ENCODE results near the gene VWA3B.
"Not testable (repeated sequence)": the region's sequence is repeated elsewhere in the genome, so short reads cannot be mapped to it uniquely, and the experiment has no call there.

The VWA3B gene

DNA sequence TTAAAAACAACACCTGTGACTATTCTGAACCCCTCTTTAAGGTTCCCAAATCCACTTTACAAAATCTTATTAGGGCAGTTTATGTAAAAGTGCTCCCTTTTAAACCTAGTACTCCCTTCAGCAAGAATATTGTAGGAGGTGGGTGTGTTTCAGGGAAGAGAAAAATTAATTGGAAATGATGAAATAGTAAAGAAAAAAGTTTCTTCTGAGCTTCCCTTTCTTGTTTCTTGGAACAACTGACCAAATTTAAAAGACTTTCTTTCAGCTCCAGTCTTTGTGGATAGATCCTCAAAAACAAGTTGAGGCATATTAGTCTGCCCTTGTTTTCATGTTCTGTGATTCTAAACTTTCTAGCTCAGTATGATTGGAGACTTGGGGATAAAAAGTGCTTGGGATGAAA is 3.0 kb downstream of the VWA3B start:
- no peak for DNase-seq

DNA sequence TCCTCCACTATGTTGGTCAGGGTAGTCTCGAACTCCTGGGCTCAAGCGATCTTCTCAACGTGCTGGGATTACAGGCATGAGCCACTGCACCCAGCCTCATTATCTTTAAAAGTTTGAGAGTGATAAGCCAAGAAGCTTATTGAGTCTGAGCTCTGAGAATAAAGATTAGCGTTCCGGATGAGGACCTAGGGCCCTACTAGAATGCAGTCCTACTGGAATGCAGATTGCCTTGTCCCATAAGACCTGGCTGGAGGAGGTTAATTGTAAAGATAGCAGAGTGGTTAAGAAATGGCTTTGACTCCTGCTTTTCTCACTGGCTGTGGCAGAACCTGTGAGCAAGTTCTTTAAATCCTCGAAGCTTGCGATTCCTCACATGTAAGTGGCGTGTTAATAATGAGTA is 4.0 kb downstream of the VWA3B start:
- no peak for DNase-seq

DNA sequence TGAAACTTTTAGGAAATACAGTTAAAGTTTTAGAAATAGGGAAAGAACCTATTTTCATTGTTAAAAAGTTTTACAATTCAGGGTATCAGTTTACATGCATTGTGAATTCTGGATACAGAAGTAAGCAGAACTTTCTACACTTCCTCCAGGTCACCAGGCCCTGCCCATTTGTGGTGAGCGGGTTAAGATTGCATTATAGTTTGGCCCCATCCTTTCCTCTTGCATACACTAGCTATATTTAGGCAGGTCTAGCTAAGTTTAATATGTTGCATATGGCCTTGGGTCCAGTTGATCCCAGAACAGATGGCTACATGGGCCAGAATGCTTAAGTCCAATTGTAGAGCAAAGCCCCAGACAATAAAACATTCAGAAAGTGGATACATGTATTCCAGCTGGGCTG is 4.8 kb downstream of the VWA3B start:
- no peak for DNase-seq

DNA sequence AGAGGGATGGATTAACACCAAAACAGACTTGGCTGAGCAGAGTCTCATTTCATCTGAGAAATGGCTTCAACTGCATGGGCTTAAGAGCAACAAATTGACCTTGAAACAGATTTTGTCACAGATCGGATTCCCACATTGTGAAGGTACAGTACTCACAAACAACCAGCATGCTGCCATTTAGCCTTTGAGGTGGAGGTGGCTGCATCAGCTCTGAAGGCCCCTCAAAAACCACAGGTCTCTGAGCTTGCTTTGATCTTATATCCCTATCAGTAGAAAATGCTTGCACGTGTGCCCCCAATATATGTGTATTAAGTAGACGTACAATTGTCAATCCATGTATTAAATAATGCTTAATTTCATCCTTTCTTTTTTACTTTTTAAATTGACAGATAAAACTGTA is 6.2 kb downstream of the VWA3B start:
- no peak for DNase-seq

- DNase-seq, result no peak
Observed at GRCh38 chr2:98093611-98094010, 6.6 kb downstream of the VWA3B start.

GRCh38 chr2:98099939-98100743 is 13.2 kb downstream of the VWA3B start:
- no peak for DNase-seq

DNA sequence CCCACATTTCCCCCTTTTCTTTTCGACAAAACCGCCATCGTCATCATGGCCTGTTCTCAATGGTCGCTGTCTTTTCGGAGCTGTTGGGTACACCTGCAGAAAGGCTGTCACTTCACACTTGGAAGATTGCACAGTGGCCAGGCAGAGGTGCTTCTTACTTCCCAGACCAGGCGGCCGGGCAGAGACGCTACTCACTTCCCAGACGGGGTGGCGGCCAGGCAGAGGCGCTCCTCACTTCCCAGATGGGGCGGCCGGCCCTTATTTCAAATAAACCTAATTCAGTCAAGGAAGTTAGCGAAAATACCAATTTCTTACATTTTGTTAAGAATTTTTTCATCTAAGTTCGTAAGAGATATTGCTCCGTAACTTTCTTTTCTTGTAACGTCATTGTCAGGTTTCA is 15.3 kb downstream of the VWA3B start:
- not testable (repeated sequence) for DNase-seq

GRCh38 chr2:98102878-98103277 is 15.9 kb downstream of the VWA3B start:
- no peak for DNase-seq

DNA sequence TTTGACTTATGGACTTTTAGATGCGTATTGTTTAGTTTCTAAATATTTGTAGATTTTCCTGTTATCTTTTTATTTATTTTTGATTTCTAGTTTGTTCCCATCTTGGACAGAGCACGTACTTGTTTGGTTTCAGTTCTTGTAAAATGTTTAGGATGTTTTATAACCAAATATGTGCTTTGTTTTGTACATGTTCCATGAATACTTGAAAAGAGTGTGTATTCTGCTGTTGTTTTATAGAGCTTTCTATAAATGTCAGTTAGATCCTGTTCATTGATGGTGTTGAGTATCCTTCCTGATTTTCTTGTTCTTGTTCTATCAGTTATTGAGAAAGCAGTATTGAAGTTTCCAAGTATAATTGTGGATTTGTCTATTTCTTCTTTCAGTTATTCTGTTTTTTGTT is 21.1 kb downstream of the VWA3B start:
- DNase-seq, result no peak

DNA sequence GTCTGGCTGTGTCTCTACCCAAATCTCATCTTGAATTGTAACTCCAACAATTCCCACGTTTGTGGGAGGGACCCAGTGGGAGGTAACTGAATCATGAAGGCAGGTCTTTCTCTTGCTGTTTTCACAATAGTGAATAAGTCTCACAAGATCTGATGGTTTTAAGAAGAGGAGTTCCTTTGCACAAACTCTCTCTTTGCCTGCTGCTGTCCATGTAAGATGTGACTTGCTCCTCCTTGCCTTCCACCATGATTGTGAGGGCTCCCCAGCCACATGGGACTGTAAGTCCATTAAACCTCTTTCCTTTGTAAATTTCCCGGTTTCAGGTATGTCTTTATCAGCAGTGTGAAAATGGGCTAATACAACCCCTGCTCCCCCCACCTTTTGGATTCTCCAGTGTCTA is 23.8 kb downstream of the VWA3B start:
- DNase-seq, result no peak

GRCh38 chr2:98114643-98115330 is 27.8 kb downstream of the VWA3B start:
- no peak for DNase-seq

GRCh38 chr2:98118161-98118560 is 31.2 kb downstream of the VWA3B start:
- no peak for DNase-seq

- DNase-seq, result no peak
Observed at GRCh38 chr2:98118852-98119251, 31.9 kb downstream of the VWA3B start.

- DNase-seq, result no peak
Observed at GRCh38 chr2:98121149-98121548, 34.2 kb downstream of the VWA3B start.

GRCh38 chr2:98122524-98122923 is 35.6 kb downstream of the VWA3B start:
- no peak for DNase-seq

- no peak for DNase-seq
Observed at GRCh38 chr2:98123286-98123685, 36.3 kb downstream of the VWA3B start.

- DNase-seq, result no peak
Observed at GRCh38 chr2:98126061-98126460, 39.1 kb downstream of the VWA3B start.

GRCh38 chr2:98127229-98127989 is 40.4 kb downstream of the VWA3B start:
- DNase-seq, result no peak

- no peak for DNase-seq
Observed at GRCh38 chr2:98128556-98129109, 41.7 kb downstream of the VWA3B start.

DNA sequence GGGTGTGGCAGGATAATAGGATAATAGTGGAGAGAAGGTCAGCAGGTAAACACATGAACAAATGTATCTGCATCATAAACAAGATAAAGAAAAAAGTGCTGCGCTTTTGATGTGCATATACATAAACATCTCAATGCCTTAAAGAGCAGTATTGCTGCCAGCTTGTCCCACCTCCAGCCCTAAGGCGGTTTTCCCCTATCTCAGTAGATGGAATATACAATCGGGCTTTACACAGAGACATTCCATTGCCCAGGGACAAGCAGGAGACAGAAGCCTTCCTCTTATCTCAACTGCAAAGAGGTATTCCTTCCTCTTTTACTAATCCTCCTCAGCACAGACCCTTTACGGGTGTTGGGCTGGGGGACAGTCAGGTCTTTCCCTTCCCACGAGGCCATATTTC is 43.1 kb downstream of the VWA3B start:
- not testable (repeated sequence) for DNase-seq

DNA sequence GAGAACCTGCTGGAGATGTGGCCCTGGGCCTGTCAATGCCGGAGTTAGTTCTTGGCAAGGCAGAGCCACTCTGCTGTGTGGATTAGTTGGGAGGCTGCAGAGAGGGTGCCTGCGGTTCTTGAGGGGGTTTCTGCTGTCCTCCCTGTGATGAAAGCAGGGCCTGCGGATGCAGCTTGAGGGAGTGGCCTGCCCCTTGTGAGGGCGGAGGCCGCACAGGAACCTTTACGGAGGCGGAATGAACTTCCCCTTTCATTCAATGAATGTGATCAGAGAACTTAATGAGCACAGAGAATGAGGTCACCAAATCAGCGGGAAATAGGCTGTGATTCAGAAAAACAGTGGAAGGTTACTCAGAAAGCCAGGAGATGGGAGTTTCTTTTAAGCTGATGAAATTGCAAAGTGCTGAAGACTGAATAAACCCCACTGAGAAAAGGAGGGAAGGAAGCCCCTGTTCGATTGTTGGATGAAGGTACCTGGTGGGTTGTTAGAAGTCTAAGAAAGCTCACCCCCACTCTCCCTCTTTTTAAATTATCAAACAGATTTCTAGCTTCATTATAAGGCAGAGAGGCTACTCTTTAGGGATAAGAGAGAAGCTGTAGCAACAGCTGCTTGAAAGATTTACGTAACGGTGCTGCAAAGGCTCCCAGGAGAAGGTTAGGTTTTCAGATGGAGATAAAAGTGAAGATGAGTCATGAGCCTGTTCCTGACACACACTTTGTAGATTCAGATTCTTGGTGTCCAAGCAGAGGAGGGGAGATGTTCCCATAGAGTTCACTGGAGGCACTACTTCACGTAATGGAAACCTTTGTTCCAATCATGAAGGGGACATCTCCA is 47.4 kb downstream of the VWA3B start:
- DNase-seq, result peak; percentile 21

- DNase-seq, result no peak
Observed at GRCh38 chr2:98137196-98137595, 50.2 kb downstream of the VWA3B start.

- DNase-seq, result not testable (repeated sequence)
Observed at GRCh38 chr2:98138978-98139377, 52.0 kb downstream of the VWA3B start.

All from stimulated activated CD4-positive, alpha-beta T cell treated with anti-CD3 and anti-CD28 coated beads, Interleukin-4, amount 100 ng/mL, for 1 hour (primary cell).